ENCODE measurements around the gene SLC22A16. TPM values are rescaled to one million over a fixed set of nuclear protein-coding genes. Genes with fewer than 3 reads are reported as not detected.
A peak's percentile ranks its signal among the peaks of the same experiment; 100 is the strongest.
"Not testable (repeated sequence)": the region's sequence is repeated elsewhere in the genome, so short reads cannot be mapped to it uniquely, and the experiment has no call there.

SLC22A16 gene
- total RNA-seq, 2 experiments from 2014 or later = not detected

- H3K4me1 Mint-ChIP-seq (ENCODE audit: low read depth) = no peaks in the 10 kb centered on the region
- no peak overlapping the region for H3K4me3 Mint-ChIP-seq
- intact Hi-C loops (cut with micrococcal nuclease) = no loop called here
- CTCF ChIA-PET = interaction anchor here (0.7 kb wide), 1 partner anchor 44 kb away, joined by 4 read pairs; the partner anchor contains the start of gene DDO
- no peaks in the 10 kb centered on the region for H3K27me3 Mint-ChIP-seq (ENCODE audit: low read depth)
- no peak overlapping the region for H3K27ac Mint-ChIP-seq
- no peak for DNase-seq
- peaks cover 2% of the 10 kb centered on the region for H3K36me3 Mint-ChIP-seq (ENCODE audit: low read depth)
- peaks cover 21% of the 10 kb centered on the region for H3K9me3 Mint-ChIP-seq
Measured at GRCh38 chr6:110459137-110459536, 17.3 kb downstream of the SLC22A16 start.

- no peaks in the 10 kb centered on the region for H3K27me3 Mint-ChIP-seq (ENCODE audit: low read depth)
- DNase-seq = no peak
Measured at GRCh38 chr6:110458476-110458875, 17.9 kb downstream of the SLC22A16 start.

GRCh38 chr6:110457567-110458175 lies 18.7 kb downstream of the SLC22A16 start:
- H3K4me1 Mint-ChIP-seq (ENCODE audit: low read depth); intact Hi-C loops (cut with micrococcal nuclease); H3K36me3 Mint-ChIP-seq (ENCODE audit: low read depth); H3K27ac Mint-ChIP-seq; H3K27me3 Mint-ChIP-seq (ENCODE audit: low read depth); H3K4me3 Mint-ChIP-seq; CTCF ChIA-PET: not testable (repeated sequence)
- H3K9me3 Mint-ChIP-seq = peaks cover 10% of the 10 kb centered on the region
- DNase-seq = peak; percentile 27

More at GRCh38 chr6:110458476-110458875, 17.9 kb downstream of the SLC22A16 start:
- Mint-ChIP-seq H3K4me3 (no peak overlapping the region), H3K27ac (no peak overlapping the region), H3K9me3 (peaks cover 16% of the 10 kb centered on the region), H3K36me3 (ENCODE audit: low read depth) (peaks cover 2% of the 10 kb centered on the region), H3K4me1 (ENCODE audit: low read depth) (no peaks in the 10 kb centered on the region)
- CTCF ChIA-PET = interaction anchor here (0.7 kb wide), 1 partner anchor 43 kb away, joined by 4 read pairs; the partner anchor contains the start of gene DDO
- intact Hi-C loops (cut with micrococcal nuclease) = no loop called here

GRCh38 chr6:110456694-110457093 lies 19.7 kb downstream of the SLC22A16 start:
- H3K36me3 Mint-ChIP-seq (ENCODE audit: low read depth) = peaks cover under 1% of the 10 kb centered on the region
- H3K27ac Mint-ChIP-seq = no peak overlapping the region
- peaks cover 2% of the 10 kb centered on the region for H3K27me3 Mint-ChIP-seq (ENCODE audit: low read depth)
- no peaks in the 10 kb centered on the region for H3K4me1 Mint-ChIP-seq (ENCODE audit: low read depth)
- H3K9me3 Mint-ChIP-seq = peaks cover 4% of the 10 kb centered on the region
- intact Hi-C loops (cut with micrococcal nuclease) = no loop called here
- no peak overlapping the region for H3K4me3 Mint-ChIP-seq
- CTCF ChIA-PET = no interaction called here
- DNase-seq = no peak

- CTCF ChIA-PET = interaction anchor here (0.5 kb wide), 1 partner anchor 58 kb away, joined by 3 read pairs; no protein-coding TSS in a partner anchor
- H3K4me1 Mint-ChIP-seq (ENCODE audit: low read depth) = no peaks in the 10 kb centered on the region
- no peak overlapping the region for H3K4me3 Mint-ChIP-seq
- H3K36me3 Mint-ChIP-seq (ENCODE audit: low read depth) = no peaks in the 10 kb centered on the region
- intact Hi-C loops (cut with micrococcal nuclease) = no loop called here
- no peaks in the 10 kb centered on the region for H3K9me3 Mint-ChIP-seq
- H3K27me3 Mint-ChIP-seq (ENCODE audit: low read depth) = peaks cover 2% of the 10 kb centered on the region
- DNase-seq = no peak
- no peak overlapping the region for H3K27ac Mint-ChIP-seq
Measured at GRCh38 chr6:110449541-110449895, 26.9 kb downstream of the SLC22A16 start.

- intact Hi-C loops (cut with micrococcal nuclease) = no loop called here
- Mint-ChIP-seq H3K4me1 (ENCODE audit: low read depth) (no peaks in the 10 kb centered on the region), H3K4me3 (no peak overlapping the region), H3K27ac (no peak overlapping the region), H3K36me3 (ENCODE audit: low read depth) (no peaks in the 10 kb centered on the region), H3K27me3 (ENCODE audit: low read depth) (peaks cover 2% of the 10 kb centered on the region), H3K9me3 (no peaks in the 10 kb centered on the region)
- CTCF ChIA-PET = interaction anchor here (0.5 kb wide), 1 partner anchor 58 kb away, joined by 3 read pairs; no protein-coding TSS in a partner anchor
- no peak for DNase-seq
Measured at GRCh38 chr6:110448846-110449540, 27.4 kb downstream of the SLC22A16 start.

GRCh38 chr6:110447761-110448160 lies 28.7 kb downstream of the SLC22A16 start:
- no peak overlapping the region for H3K27ac Mint-ChIP-seq
- no peak for DNase-seq
- no peaks in the 10 kb centered on the region for H3K9me3 Mint-ChIP-seq
- no peaks in the 10 kb centered on the region for H3K36me3 Mint-ChIP-seq (ENCODE audit: low read depth)
- H3K4me3 Mint-ChIP-seq = no peak overlapping the region
- H3K27me3 Mint-ChIP-seq (ENCODE audit: low read depth) = peaks cover 5% of the 10 kb centered on the region
- intact Hi-C loops (cut with micrococcal nuclease) = no loop called here
- CTCF ChIA-PET = no interaction called here
- H3K4me1 Mint-ChIP-seq (ENCODE audit: low read depth) = no peaks in the 10 kb centered on the region

- intact Hi-C loops (cut with micrococcal nuclease) = no loop called here
- Mint-ChIP-seq H3K4me3 (no peak overlapping the region), H3K4me1 (ENCODE audit: low read depth) (no peaks in the 10 kb centered on the region), H3K9me3 (no peaks in the 10 kb centered on the region), H3K36me3 (ENCODE audit: low read depth) (no peaks in the 10 kb centered on the region), H3K27ac (no peak overlapping the region), H3K27me3 (ENCODE audit: low read depth) (peaks cover 6% of the 10 kb centered on the region)
- CTCF ChIA-PET = no interaction called here
- no peak for DNase-seq
Measured at GRCh38 chr6:110446405-110446804, 30.0 kb downstream of the SLC22A16 start.

- Mint-ChIP-seq H3K36me3 (ENCODE audit: low read depth) (no peaks in the 10 kb centered on the region), H3K4me1 (ENCODE audit: low read depth) (no peaks in the 10 kb centered on the region), H3K9me3 (no peaks in the 10 kb centered on the region), H3K27ac (no peak overlapping the region), H3K27me3 (ENCODE audit: low read depth) (peaks cover 12% of the 10 kb centered on the region), H3K4me3 (no peak overlapping the region)
- DNase-seq = no peak
- intact Hi-C loops (cut with micrococcal nuclease) = no loop called here
- CTCF ChIA-PET = no interaction called here
Measured at GRCh38 chr6:110440026-110440425, 36.4 kb downstream of the SLC22A16 start.

- Mint-ChIP-seq H3K36me3 (ENCODE audit: low read depth) (no peaks in the 10 kb centered on the region), H3K27me3 (ENCODE audit: low read depth) (peaks cover 12% of the 10 kb centered on the region)
Measured at GRCh38 chr6:110439356-110439755, 37.1 kb downstream of the SLC22A16 start.

GRCh38 chr6:110434961-110435602 lies 41.3 kb downstream of the SLC22A16 start:
- DNase-seq = no peak
- peaks cover 1% of the 10 kb centered on the region for H3K27me3 Mint-ChIP-seq (ENCODE audit: low read depth)
- no peaks in the 10 kb centered on the region for H3K36me3 Mint-ChIP-seq (ENCODE audit: low read depth)
- H3K4me1 Mint-ChIP-seq (ENCODE audit: low read depth) = no peaks in the 10 kb centered on the region
- no peaks in the 10 kb centered on the region for H3K9me3 Mint-ChIP-seq
- no peak overlapping the region for H3K27ac Mint-ChIP-seq
- CTCF ChIA-PET = no interaction called here
- no peak overlapping the region for H3K4me3 Mint-ChIP-seq
- intact Hi-C loops (cut with micrococcal nuclease) = no loop called here

More at GRCh38 chr6:110439356-110439755, 37.1 kb downstream of the SLC22A16 start:
- CTCF ChIA-PET = no interaction called here
- DNase-seq = no peak
- no peak overlapping the region for H3K27ac Mint-ChIP-seq
- no peaks in the 10 kb centered on the region for H3K4me1 Mint-ChIP-seq (ENCODE audit: low read depth)
- H3K9me3 Mint-ChIP-seq = no peaks in the 10 kb centered on the region
- no peak overlapping the region for H3K4me3 Mint-ChIP-seq
- intact Hi-C loops (cut with micrococcal nuclease) = no loop called here

GRCh38 chr6:110432285-110432900 lies 44.0 kb downstream of the SLC22A16 start:
- Mint-ChIP-seq H3K36me3 (ENCODE audit: low read depth) (no peaks in the 10 kb centered on the region), H3K4me3 (no peak overlapping the region), H3K4me1 (ENCODE audit: low read depth) (no peaks in the 10 kb centered on the region), H3K27ac (no peak overlapping the region), H3K27me3 (ENCODE audit: low read depth) (peaks cover 11% of the 10 kb centered on the region), H3K9me3 (no peaks in the 10 kb centered on the region)
- DNase-seq = no peak
- CTCF ChIA-PET = no interaction called here
- intact Hi-C loops (cut with micrococcal nuclease) = no loop called here

Measured in activated naive CD4-positive, alpha-beta T cell treated with anti-CD3 and anti-CD28 coated beads for 36 hours (primary cell).